Inflammatory macrophage treated with lipopolysaccharide for 4 hours (primary cell): ENCODE measurements around the gene NUP210.
"Not testable (repeated sequence)": the region's sequence is repeated elsewhere in the genome, so short reads cannot be mapped to it uniquely, and the experiment has no call there.

Source experiments
- DNase-seq: peaks from one replicate; pipeline ENCODE4 v3.0.0-alpha.2; 2020

NUP210 gene

GRCh38 chr3:13405614-13406013, 14.5 kb downstream of the NUP210 start:
- DNase-seq: no peak

DNA sequence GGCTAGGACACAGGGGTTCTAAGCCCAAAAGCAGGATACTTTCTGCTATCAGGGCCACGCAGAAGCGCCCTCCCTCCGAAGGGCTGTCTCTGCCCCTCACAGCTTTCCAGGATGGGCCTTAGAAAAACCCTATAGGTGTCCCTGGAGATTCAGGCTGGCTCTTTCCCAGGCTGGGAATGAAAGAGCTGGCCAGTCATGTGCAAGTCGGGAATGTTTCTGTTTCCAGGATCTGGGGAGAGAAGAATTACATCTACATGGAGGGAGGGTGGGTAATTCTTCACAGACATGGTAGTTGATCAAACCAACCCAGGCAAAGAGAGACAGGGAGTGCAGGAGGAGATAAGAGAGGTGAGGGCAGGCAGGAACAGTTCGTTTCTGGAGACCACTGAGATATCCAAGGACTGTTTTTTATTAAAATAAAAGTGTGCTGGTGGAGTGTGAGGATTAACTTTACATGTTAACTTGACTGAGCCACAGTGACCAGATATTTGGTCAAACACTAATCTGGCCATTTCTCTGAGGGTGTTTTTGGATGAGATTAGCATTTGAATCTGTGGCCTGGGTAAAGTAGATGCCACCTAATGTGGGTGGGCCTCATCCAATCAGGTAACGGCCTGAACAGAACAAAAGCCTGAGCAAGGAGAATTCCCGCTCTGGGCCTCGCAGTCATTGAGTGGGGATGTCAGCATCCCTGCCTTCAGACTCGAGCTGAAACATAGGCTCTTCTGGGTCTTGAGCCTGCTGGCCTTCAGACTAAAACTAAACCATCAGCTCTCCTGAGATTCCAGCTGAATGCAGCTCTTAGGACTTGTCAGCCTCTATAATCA, 15.3 kb downstream of the NUP210 start:
- DNase-seq: no peak

- DNase-seq: no peak
Measured at GRCh38 chr3:13403847-13404246, 16.3 kb downstream of the NUP210 start.

- DNase-seq: no peak
Measured at GRCh38 chr3:13403213-13403819, 16.8 kb downstream of the NUP210 start.

GRCh38 chr3:13401149-13401548, 19.0 kb downstream of the NUP210 start:
- no peak for DNase-seq

DNA sequence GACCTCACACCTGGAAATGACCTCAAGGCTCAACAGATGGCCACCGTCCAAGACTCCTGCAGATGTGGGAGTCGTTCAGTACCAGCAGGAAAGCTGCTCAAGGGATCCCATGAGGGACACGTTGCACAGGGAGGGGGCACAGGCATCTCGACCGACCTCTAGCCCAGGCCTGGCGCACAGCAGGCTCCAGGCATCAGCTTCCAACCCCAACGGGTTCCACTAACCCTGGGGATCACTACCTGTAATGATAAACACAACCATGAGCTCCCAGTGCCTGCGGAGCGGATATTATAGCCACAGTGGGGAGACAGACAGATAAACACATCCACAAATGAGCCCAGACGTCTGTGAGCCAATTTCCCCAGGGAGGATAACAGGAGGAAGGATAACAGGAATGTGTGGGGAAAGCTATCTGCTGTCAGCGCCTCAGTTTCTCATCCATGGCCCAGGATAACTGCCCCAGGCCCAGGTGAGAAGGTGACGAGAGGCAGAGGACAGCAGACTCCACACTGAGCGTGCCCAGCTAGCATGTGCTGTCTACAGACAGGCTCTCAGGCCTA, 19.9 kb downstream of the NUP210 start:
- DNase-seq: no peak

- no peak for DNase-seq
Measured at GRCh38 chr3:13399603-13400002, 20.5 kb downstream of the NUP210 start.

DNA sequence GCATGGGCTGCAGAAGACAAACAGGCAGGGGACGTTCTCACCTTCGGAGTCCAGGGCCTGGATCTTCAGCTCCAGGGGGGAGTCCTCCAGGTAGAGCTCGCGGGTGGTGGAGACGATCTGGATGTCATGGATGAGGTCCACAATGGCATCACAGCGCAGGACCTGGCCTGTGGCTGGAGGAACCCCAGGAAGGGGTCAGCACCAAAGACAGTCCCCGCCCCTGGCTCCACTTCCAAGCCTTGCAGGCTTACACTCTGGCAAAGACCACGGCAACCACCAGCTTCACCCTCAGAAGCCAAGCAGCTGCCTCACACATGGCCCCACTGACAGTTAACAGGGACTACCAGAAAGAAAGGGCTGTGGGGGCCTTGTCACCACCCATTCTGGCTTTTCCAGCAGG, 22.8 kb downstream of the NUP210 start:
- no peak for DNase-seq

- no peak for DNase-seq
Measured at GRCh38 chr3:13394363-13394762, 25.8 kb downstream of the NUP210 start.

GRCh38 chr3:13393427-13394360, 26.4 kb downstream of the NUP210 start:
- DNase-seq: no peak

- no peak for DNase-seq
Measured at GRCh38 chr3:13391308-13391707, 28.8 kb downstream of the NUP210 start.

DNA sequence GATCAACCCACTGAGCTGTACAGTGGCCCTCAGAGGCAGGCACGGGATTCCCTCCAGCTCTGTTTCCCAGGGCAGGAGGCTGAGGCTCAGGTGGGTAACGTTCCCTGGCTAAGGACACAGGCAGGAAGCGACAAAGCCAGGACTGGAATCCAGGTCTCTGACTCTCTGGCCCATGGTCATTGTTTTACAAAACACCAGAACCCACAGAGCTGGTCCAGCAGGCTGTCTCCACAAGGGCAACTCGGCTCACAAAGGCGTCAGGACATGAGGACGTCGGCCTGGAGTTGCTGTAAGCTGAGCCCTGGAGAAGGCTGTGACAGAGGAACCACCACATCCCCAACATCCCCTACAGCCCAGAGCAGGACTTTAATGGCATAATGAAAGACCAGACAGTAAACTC, 30.7 kb downstream of the NUP210 start:
- DNase-seq: no peak

- DNase-seq: no peak
Measured at GRCh38 chr3:13388816-13389215, 31.3 kb downstream of the NUP210 start.

DNA sequence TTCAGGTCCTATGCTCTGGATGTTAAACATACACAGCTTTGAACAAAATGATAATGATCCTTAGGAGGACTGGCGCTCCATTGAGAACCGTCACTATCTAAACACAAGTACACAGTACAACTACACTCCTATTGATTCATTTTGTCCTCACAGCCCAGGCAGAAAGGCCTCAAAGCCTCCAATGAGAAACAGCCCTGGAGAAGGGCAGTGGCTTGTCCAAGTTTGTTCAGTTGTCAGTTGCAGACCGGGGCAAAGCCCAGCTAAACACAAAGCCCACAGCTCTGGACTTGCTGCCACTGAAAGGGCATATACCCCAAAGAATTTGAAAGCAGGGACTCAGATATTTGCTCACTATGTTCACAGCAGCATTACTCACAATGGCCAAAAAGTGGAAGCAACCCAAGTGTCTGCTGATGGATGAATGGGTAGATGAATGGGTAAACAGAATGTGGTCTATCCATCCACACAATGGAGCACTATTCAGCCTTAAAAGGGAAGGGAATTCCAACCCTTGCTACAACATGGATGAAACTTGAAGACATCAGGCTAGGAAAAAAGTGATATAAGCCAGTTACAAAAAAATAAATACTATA, 34.7 kb downstream of the NUP210 start:
- no peak for DNase-seq

DNA sequence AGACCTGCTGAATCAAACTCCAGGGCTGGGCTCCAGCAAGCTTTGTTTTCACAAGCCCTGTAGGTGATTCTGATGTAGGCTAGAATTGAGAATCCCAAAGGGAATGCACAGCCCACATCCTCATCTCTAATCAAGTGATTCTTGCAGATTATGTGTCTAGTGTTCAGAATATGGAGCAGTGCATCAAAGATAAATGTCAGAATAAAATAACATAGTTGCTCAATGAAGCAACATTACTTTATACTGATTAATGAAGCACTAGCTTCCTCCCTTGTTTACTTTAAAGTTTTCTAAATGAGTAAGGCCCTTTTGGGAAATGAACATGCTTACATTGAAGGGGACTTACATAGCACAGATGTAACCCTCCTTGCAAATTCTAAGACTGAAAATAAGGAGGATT, 39.2 kb downstream of the NUP210 start:
- DNase-seq: no peak

DNA sequence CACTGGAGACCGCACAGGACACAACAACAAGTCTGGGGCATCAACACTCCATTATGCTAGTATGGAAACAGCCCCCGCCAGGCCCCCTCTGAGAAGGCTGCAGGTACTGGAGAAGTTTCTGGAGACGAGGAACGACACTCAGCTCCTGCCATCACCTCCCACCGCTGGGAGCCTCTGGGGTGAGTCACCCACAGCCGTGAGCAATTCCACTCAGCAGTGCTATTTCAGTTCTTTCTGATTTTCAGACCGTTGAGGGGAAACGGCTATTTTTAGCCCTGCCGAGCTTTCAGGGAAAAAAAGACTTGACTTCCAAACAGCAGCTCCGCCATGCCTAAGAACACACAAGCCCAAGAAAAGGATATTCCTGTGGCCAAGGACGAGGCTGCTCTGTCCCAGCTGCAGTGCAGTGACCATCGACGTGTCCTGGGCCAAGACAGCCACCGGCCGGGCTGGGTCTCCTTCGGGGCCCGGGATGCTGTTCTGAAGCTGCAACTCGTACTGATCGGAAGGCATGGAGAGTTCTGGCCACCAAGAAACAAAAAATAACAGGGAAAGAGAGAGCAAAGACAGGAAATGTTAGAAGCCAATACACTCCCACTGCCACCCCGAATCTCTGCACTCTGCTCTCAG, 40.8 kb downstream of the NUP210 start:
- DNase-seq: no peak

GRCh38 chr3:13378155-13378554, 42.0 kb downstream of the NUP210 start:
- DNase-seq: no peak

DNA sequence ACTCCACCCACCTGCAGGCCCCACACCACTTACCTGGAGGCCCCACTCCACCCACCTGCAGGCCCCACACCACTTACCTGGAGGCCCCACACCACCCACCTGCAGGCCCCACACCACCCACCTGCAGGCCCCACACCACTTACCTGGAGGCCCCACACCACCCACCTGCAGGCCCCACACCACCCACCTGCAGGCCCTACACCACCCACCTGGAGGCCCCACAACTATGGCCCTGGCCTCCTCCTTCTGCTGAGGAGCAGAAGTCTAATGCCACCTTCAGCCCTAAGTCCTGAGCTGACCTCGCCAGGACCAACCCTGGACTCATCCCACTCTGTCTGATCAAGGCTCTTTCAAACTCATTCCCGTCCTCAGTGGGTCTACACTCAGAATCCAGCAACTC, 42.4 kb downstream of the NUP210 start:
- DNase-seq: not testable (repeated sequence)

- no peak for DNase-seq
Measured at GRCh38 chr3:13377021-13377420, 43.1 kb downstream of the NUP210 start.

DNA sequence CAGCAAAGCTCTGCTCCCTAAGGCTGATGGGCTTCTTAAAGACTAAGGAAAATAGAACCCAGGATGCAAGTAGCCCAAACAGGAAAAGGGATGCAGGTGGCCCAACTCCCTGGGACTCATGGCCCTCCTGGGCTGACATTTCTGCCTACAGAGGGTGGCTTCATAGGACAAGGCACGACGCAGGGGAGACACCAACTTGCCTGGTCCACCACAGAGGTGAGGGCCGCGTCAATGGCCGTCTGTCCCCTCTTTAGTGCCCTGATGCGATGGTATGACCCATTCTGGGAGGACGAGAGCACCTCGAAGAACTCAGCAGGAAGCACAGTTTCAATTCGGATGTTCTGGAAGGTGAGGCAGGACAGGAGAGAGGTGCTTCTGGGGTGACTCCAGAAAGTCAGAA, 44.0 kb downstream of the NUP210 start:
- no peak for DNase-seq

DNA sequence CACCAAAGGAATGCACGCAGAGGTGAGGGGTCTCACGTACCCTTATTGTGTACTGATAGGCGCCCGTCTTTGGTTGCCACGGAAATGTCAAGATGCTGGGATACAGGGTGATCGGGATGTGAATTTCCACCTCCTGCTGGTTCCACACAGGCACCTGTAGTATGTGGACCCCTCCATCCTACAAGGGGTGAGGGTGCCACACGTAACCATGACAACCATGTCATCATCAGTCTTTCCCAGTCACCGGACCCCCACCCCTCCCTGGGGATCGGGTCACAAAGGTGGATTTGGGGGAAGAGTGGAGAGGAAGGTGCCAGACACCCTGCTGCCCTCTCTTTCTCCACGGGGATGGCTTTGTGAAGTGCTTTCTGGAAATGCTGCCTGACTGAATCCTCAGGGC, 44.7 kb downstream of the NUP210 start:
- no peak for DNase-seq

DNA sequence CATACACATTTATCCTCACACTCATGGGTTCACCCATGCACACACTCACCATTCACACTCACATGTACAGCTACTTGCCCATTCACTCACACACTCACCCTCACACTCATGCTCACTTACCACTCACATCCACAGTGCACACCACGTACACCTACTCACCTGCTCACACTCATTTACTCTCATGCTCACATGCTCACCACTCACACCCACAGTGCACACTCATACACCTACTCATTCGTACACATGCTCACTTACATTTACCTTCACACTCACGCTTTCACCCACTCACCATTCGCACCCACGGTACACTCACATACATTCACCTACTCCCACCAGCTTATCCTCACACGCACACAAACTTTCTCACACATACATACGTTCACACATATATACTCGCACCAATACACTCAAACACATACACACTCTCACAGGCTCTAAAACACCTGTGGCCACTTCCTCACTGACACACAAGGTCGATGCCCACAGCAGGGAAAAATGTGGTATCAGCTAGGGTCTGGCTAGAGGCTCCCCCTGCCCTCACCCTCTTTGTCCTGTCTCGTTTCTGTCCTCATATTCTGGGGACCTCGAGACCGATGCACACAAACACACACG, 46.0 kb downstream of the NUP210 start:
- no peak for DNase-seq
